ACC112 (cell line): Measurements from ENCODE around the gene FTO.

Experiments used
- H2AFZ ChIP-seq: fragments of 200-600 bp; sonication (generic); one replicate; pipeline ENCODE4 v1.6.0; 2017; ENCODE audit warnings: antibody characterized with exemption, low read length; ENCODE audit not compliant: unreplicated experiment
- H3K27ac ChIP-seq: fragments of 200-600 bp; sonication (generic); 2 replicates; pipeline ENCODE4 v1.5.1; 2014; ENCODE audit warnings: low read depth, mild to moderate bottlenecking, antibody characterized with exemption, low read length, moderate library complexity
- H3K27me3 ChIP-seq: fragments of 200-600 bp; sonication (generic); 2 replicates; pipeline ENCODE4 v1.6.1; 2014; ENCODE audit warnings: mild to moderate bottlenecking, antibody characterized with exemption, low read length, moderate library complexity, mixed read lengths; ENCODE audit not compliant: insufficient read depth
- H3K36me3 ChIP-seq: fragments of 200-600 bp; sonication (generic); 2 replicates; pipeline ENCODE4 v1.6.1; 2016; ENCODE audit warnings: mild to moderate bottlenecking, antibody characterized with exemption, low read length, moderate library complexity, mixed read lengths; ENCODE audit not compliant: insufficient read depth
- H3K4me1 ChIP-seq: fragments of 200-600 bp; sonication (generic); one replicate; pipeline ENCODE4 v1.6.1; 2016; ENCODE audit warnings: low read length, mixed read lengths; ENCODE audit not compliant: insufficient read depth, unreplicated experiment, control insufficient read depth
- H3K4me3 ChIP-seq: fragments of 200-600 bp; sonication (generic); 2 replicates; pipeline ENCODE4 v1.5.1; 2014; ENCODE audit warnings: mild to moderate bottlenecking, low read depth, low read length
- H3K79me2 ChIP-seq: fragments of 200-600 bp; sonication (generic); one replicate; pipeline ENCODE4 v1.6.0; 2016; ENCODE audit warnings: low read length; ENCODE audit not compliant: control insufficient read depth, unreplicated experiment, insufficient read depth

The FTO gene

GRCh38 chr16:54199487-54200160 is 495.7 kb downstream of the FTO start:
- Histone ChIP-seq H3K36me3 (no peaks in the 10 kb centered on the region), H3K27ac (no peak overlapping the region), H3K4me1 (no peaks in the 10 kb centered on the region), H3K79me2 (no peaks in the 10 kb centered on the region), H3K4me3 (no peak overlapping the region), H3K27me3 (peaks cover 13% of the 10 kb centered on the region), H2AFZ (no peak overlapping the region)

DNA sequence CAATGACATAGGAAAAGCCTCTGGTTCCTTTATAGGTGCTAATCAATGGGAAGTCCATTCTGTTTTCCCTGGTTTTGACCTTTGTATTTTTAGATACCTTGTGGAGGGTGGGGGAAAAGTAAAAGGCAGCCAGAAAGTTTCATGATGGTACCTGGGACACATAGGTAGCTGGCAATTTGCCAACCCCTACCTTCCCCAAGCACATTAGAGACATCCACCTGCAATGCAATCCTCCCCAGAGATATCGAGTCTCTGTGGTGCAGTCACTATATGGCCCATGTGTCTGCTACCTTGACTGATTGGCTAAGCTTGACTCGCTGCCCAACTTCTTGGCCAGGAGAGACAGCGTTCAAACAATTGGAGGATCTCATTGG is 496.2 kb downstream of the FTO start:
- H3K79me2 ChIP-seq: no peaks in the 10 kb centered on the region
- H3K27me3 ChIP-seq: peaks cover 17% of the 10 kb centered on the region
- H3K27ac ChIP-seq: no peak overlapping the region
- H3K4me3 ChIP-seq: no peak overlapping the region
- no peak overlapping the region for H2AFZ ChIP-seq
- H3K36me3 ChIP-seq: no peaks in the 10 kb centered on the region
- H3K4me1 ChIP-seq: no peaks in the 10 kb centered on the region

GRCh38 chr16:54200720-54201119 is 496.8 kb downstream of the FTO start:
- Histone ChIP-seq H2AFZ (no peak overlapping the region), H3K27ac (no peak overlapping the region), H3K27me3 (peaks cover 21% of the 10 kb centered on the region), H3K36me3 (no peaks in the 10 kb centered on the region), H3K4me1 (no peaks in the 10 kb centered on the region), H3K79me2 (no peaks in the 10 kb centered on the region), H3K4me3 (no peak overlapping the region)

GRCh38 chr16:54201200-54201599 is 497.2 kb downstream of the FTO start:
- H3K4me1 ChIP-seq: no peaks in the 10 kb centered on the region
- no peaks in the 10 kb centered on the region for H3K36me3 ChIP-seq
- peaks cover 26% of the 10 kb centered on the region for H3K27me3 ChIP-seq
- no peak overlapping the region for H3K4me3 ChIP-seq
- no peaks in the 10 kb centered on the region for H3K79me2 ChIP-seq
- no peak overlapping the region for H2AFZ ChIP-seq
- no peak overlapping the region for H3K27ac ChIP-seq
